KBM-7 (cell line): Measurements from ENCODE around the gene IREB2.
"Not testable (repeated sequence)": the region's sequence is repeated elsewhere in the genome, so short reads cannot be mapped to it uniquely, and the experiment has no call there.

ENCODE experiments used
- DNase-seq: peaks from one replicate; pipeline ENCODE4 v3.0.0-alpha.2; 2015
- in situ Hi-C: fragments of 300-500 bp; cut with MboI; formaldehyde crosslinking; loops from 2 replicates; pipeline ENCODE4 v1.14.3; 2020; ENCODE audit warnings: low sequenced_read_pairs, low pct_unique_long_range_greater_than_20kb, mixed read lengths

The IREB2 gene

DNA sequence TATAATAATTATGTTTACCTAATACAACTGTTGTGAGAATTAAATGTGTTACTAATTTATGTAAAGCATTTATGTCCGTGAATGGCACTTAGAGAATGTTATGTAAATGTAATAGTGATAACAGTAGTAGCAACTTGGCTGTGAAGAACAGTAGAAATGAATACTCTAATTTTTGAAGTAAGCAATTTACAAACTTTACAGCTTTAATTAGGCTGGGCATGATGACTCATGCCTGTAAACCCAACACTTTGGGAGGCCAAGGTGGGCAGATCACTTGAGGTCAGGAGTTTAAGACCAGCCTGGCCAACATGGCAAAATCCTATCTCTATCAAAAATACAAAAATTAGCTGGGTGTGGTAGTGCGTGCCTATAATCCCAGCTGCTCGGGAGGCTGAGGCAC, 33.9 kb upstream of the IREB2 start:
- in situ Hi-C loops: loop anchor here (25.0 kb wide), 1 partner anchor 92 kb away; no protein-coding TSS in a partner anchor
- no peak for DNase-seq

GRCh38 chr15:78404796-78405195, 33.2 kb upstream of the IREB2 start:
- in situ Hi-C loops: loop anchor here (25.0 kb wide), 1 partner anchor 92 kb away; no protein-coding TSS in a partner anchor
- not testable (repeated sequence) for DNase-seq

DNA sequence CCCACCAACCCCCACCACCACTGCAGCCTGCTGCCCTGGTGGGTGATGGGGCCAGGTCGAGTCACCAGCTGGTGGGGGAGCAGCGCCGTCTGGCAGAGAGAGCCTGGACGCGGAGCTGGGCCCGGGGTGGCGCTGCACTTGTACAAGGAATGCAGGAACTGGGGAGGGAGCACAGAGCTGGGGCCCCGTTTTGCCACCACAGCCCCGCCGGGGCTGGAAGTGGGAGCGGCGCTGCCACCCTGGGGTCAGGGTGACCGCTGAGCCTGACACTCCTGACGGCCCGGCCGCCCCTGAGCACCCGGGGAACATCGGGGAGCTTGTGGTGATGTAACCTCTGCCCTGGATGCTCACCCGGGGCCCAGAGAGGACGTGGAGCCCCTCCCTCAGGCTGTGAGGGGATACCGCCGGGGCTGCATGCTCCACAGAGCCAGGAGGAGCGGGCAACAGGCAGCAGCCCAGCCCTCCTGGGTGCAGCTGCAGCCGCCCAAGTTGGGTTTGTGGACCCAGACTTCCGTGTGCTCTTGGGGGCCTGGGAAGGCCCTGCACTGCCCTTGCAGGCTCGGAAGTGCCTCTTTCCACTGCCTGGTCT, 32.6 kb upstream of the IREB2 start:
- in situ Hi-C loops: loop anchor here (25.0 kb wide), 1 partner anchor 93 kb away; no protein-coding TSS in a partner anchor
- no peak for DNase-seq

DNA sequence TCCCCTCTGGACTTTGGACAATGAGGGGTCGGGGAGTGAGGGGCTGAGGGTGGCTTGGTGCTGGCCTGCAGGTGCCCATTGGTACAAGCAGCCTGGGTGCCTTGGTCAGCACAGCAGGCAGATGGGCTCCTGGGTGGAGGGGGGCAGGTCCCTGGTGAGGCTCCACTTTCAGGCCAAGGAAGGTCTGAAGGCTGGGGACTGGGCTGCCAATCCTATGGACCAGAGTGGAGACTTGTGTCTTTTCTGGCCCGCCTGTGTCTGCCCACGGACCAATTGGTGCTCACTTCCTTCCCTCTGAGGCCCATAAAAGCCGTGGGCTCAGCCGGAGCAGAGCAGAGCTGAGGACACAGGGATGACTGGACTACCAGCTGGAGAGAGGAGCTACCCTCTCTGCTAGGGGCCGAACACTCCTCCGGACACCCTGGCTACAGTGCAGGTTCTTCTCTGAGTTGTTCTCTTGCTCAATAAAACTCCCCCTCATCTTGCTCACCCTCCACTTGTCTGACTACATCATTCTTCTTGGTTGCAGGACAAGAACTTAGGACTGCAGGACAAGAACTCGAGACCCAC, 31.9 kb upstream of the IREB2 start:
- in situ Hi-C loops: loop anchor here (25.0 kb wide), 1 partner anchor 94 kb away; no protein-coding TSS in a partner anchor
- no peak for DNase-seq

- in situ Hi-C loops: loop anchor here (25.0 kb wide), 1 partner anchor 95 kb away; no protein-coding TSS in a partner anchor
- no peak for DNase-seq
Measured at GRCh38 chr15:78407608-78408354, 30.2 kb upstream of the IREB2 start.

GRCh38 chr15:78408355-78408640, 29.7 kb upstream of the IREB2 start:
- no peak for DNase-seq
- in situ Hi-C loops: loop anchor here (25.0 kb wide), 1 partner anchor 96 kb away; no protein-coding TSS in a partner anchor

- in situ Hi-C loops: loop anchor here (25.0 kb wide), 1 partner anchor 97 kb away; no protein-coding TSS in a partner anchor
- DNase-seq: no peak
Measured at GRCh38 chr15:78408961-78409360, 29.1 kb upstream of the IREB2 start.

GRCh38 chr15:78411061-78411460, 27.0 kb upstream of the IREB2 start:
- in situ Hi-C loops: loop anchor here (25.0 kb wide), 1 partner anchor 99 kb away; no protein-coding TSS in a partner anchor
- DNase-seq: no peak

GRCh38 chr15:78414621-78415250, 23.3 kb upstream of the IREB2 start:
- no peak for DNase-seq

GRCh38 chr15:78415284-78415683, 22.7 kb upstream of the IREB2 start:
- no peak for DNase-seq
- in situ Hi-C loops: loop anchor here (25.0 kb wide), 1 partner anchor 103 kb away; no protein-coding TSS in a partner anchor

More at GRCh38 chr15:78414621-78415250, 23.3 kb upstream of the IREB2 start:
- in situ Hi-C loops: loop anchor here (25.0 kb wide), 1 partner anchor 102 kb away; no protein-coding TSS in a partner anchor

- in situ Hi-C loops: loop anchor here (25.0 kb wide), 1 partner anchor 106 kb away; no protein-coding TSS in a partner anchor
- no peak for DNase-seq
Measured at GRCh38 chr15:78417754-78418630, 20.0 kb upstream of the IREB2 start.

DNA sequence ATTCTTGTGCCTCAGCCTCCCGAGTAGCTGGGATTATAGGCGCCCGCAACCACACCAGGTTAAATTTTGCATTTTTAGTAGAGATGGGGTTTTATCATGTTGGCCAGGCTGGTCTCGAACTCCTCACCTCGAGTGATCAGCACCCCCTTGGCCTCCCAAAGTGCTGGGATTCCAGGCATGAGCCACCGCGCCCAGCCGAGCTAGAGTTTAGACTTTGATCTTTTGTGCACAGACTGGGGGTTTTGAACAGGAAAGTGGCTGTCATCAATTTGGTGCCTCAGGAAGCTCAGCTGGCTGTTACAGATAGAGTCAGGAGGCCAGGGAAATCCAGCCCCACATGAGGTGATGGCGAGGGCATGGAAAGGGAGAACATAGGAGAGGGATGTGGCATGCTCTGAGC, 19.3 kb upstream of the IREB2 start:
- in situ Hi-C loops: loop anchor here (25.0 kb wide), 1 partner anchor 106 kb away; no protein-coding TSS in a partner anchor

DNA sequence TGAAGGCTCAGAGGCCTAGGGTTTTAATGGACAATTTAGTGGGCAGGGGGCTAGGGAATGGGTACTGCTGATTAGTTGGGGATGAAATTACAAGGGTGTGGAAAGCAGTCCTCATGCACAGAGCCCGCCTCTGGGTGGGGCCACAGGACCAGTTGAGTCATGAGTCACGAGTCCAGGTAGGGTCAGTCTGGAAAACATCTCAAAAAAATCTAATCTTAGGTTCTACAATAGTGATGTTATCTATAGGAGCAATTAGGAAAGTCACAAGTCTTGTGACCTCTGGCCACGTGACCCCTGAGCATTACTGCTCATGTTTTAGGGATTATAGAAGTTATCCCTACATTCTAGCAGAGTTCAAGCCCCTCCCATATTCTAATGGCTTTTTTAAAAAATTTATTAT, 18.6 kb upstream of the IREB2 start:
- in situ Hi-C loops: loop anchor here (25.0 kb wide), 1 partner anchor 107 kb away; no protein-coding TSS in a partner anchor
- DNase-seq: no peak

More for the DNA sequence above, 19.3 kb upstream of the IREB2 start:
- DNase-seq: no peak

- DNase-seq: no peak
Measured at GRCh38 chr15:78420220-78420619, 17.8 kb upstream of the IREB2 start.

DNA sequence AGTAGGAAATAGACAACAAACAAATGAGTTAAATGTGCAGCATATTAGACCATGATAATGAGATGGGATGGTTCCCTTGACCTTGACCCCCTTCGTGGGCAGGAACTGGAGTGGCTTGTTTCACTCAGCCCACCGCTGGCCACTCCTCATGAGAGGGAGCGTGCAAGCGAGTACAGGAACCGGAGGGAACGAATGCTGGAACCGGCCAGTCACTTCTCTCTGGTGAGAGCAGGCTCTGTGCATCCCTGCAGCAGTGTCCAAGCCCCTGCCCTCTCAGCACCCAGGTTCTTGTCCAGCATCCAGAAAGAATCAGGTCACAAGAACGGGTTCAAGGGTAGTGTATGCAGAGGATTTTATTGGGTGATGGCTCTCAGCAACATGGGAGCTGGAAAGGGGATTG, 17.2 kb upstream of the IREB2 start:
- DNase-seq: no peak
- in situ Hi-C loops: loop anchor here (25.0 kb wide), 1 partner anchor 108 kb away; no protein-coding TSS in a partner anchor

More at GRCh38 chr15:78420220-78420619, 17.8 kb upstream of the IREB2 start:
- in situ Hi-C loops: loop anchor here (25.0 kb wide), 1 partner anchor 108 kb away; no protein-coding TSS in a partner anchor

DNA sequence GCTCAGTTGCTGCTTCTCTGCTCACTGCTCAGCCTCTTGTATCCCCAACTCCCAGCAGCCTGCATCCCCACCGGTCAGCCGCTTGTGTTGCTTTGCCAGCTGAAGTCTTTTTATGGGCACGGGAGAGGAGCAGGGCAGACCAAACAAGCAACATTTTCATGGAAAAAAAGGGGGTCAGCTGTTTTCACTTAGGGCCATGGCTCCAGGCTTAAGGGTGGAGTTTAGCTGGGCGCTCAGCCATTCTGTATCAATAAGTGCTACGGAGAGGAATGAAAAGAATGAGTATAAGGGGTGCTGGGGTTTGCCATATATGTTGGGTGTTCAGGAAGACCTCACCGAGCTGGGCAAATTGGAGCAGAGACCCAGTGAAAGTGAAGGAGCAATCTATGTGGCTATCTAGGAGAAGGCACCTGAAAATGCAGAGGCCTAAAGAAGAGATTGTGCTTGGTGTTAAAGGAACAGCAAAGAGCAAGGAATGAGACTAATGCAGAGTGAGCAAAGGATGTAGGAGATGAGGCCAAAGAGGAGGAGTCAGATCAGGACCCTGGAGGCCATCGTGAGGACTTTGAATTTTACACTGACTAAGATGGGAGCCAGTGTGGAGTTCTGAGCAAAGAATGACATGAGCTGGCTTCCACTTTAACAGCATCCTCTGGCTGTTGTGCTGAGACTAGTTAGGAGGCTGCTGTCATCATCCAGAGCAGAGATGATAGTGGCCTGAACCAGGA, 16.6 kb upstream of the IREB2 start:
- no peak for DNase-seq
- in situ Hi-C loops: loop anchor here (25.0 kb wide), 1 partner anchor 109 kb away; no protein-coding TSS in a partner anchor

GRCh38 chr15:78422571-78423340, 15.3 kb upstream of the IREB2 start:
- in situ Hi-C loops: loop anchor here (25.0 kb wide), 1 partner anchor 110 kb away; no protein-coding TSS in a partner anchor
- peak; percentile 90 for DNase-seq
